Adrenal gland (tissue), 5 donors: ENCODE data around the gene SCAMP1.

Experiments
- CTCF ChIP-seq, 6 experiments: fragments of 450-650 bp in 4 of 6; fragments of 200-600 bp in 2 of 6; sonication (generic) in 1 of 6; IDR thresholded peaks; 1 replicate in 5 of 6; 2 replicates in 1 of 6; pipeline versions ENCODE4 v1.5.1 to v1.8.0; 2016 to 2021; ENCODE audit warnings: antibody characterized with exemption in 6 of 6, mild to moderate bottlenecking in 2 of 6, moderate library complexity in 1 of 6
- POLR2A ChIP-seq, 2 donors: fragments of 450-650 bp; IDR thresholded peaks; one replicate each; pipeline ENCODE4 v1.6.1; 2017; ENCODE audit warnings: antibody characterized with exemption in 2 of 2, mild to moderate bottlenecking in 2 of 2, moderate library complexity in 1 of 2
- donor health status: DM: no; HTN: no; CAD: no.

GRCh38 chr5:78367318-78367991, 7.0 kb downstream of the SCAMP1 start:
- no peak for TF ChIP-seq POLR2A (IDR thresholded peaks at IDR 0.05)
- TF ChIP-seq CTCF (IDR thresholded peaks at IDR 0.05), result no peak
